ENCODE data around the gene GAREM1. TPM values are rescaled to one million over a fixed set of nuclear protein-coding genes. Genes with fewer than 3 reads are reported as not detected.

The GAREM1 gene
- total RNA-seq, 1 donor from 2014 or later = 9.0 TPM

- no peak overlapping the region for H3K4me2 ChIP-seq (ENCODE audit: low read length)
Measured at GRCh38 chr18:32324181-32324580, 146.5 kb downstream of the GAREM1 start.

GRCh38 chr18:32321826-32322225 is 148.9 kb downstream of the GAREM1 start:
- H2AFZ ChIP-seq (ENCODE audit: low read depth, low read length) = no peak overlapping the region
- H3K27ac ChIP-seq (ENCODE audit: low read depth, low read length) = no peak overlapping the region
- H3K79me2 ChIP-seq (ENCODE audit: insufficient read depth, low read length) = no peaks in the 10 kb centered on the region
- peaks cover 42% of the 10 kb centered on the region for H3K4me1 Mint-ChIP-seq (ENCODE audit: low read depth, unreplicated experiment)
- no peaks in the 10 kb centered on the region for H4K20me1 ChIP-seq (ENCODE audit: insufficient read depth, low read length)
- no peaks in the 10 kb centered on the region for H3K27me3 Mint-ChIP-seq (ENCODE audit: low read depth, unreplicated experiment)
- no peak overlapping the region for H3K4me2 ChIP-seq (ENCODE audit: low read length)
- no peak overlapping the region for H3K9ac ChIP-seq (ENCODE audit: low read length)
- no peak overlapping the region for H3K27ac Mint-ChIP-seq (ENCODE audit: unreplicated experiment)
- H3K4me3 ChIP-seq (ENCODE audit: insufficient read depth, low read depth, low read length) = no peak overlapping the region
- FAIRE-seq (no peak), DNase-seq (ENCODE audit: low read depth) (no peak)
- peaks cover 2% of the 10 kb centered on the region for H3K36me3 Mint-ChIP-seq (ENCODE audit: low read depth, unreplicated experiment)
- no peak for TF ChIP-seq EZH2 (IDR thresholded peaks at IDR 0.05; ENCODE audit: insufficient read depth, low read length)
- no peak for TF ChIP-seq CTCF (IDR thresholded peaks at IDR 0.05; ENCODE audit: insufficient read depth, low read depth, low read length)
- no peak overlapping the region for H3K4me3 Mint-ChIP-seq (ENCODE audit: unreplicated experiment)
- H3K27me3 ChIP-seq (ENCODE audit: insufficient read depth, low read length) = no peaks in the 10 kb centered on the region
- H3K4me1 ChIP-seq (ENCODE audit: insufficient read depth, low read length) = peaks cover 16% of the 10 kb centered on the region
- H3K9me3 Mint-ChIP-seq (ENCODE audit: unreplicated experiment) = no peaks in the 10 kb centered on the region
- no peaks in the 10 kb centered on the region for H3K36me3 ChIP-seq (ENCODE audit: insufficient read depth, low read length)
- no peaks in the 10 kb centered on the region for H3K9me3 ChIP-seq (ENCODE audit: insufficient read depth, low read depth, low read length)

More at GRCh38 chr18:32324181-32324580, 146.5 kb downstream of the GAREM1 start:
- Histone ChIP-seq H4K20me1 (ENCODE audit: insufficient read depth, low read length) (no peaks in the 10 kb centered on the region), H3K9me3 (ENCODE audit: insufficient read depth, low read depth, low read length) (no peaks in the 10 kb centered on the region), H3K27me3 (ENCODE audit: insufficient read depth, low read length) (no peaks in the 10 kb centered on the region), H3K4me1 (ENCODE audit: insufficient read depth, low read length) (peaks cover 9% of the 10 kb centered on the region), H3K79me2 (ENCODE audit: insufficient read depth, low read length) (no peaks in the 10 kb centered on the region), H3K27ac (ENCODE audit: low read depth, low read length) (no peak overlapping the region), H2AFZ (ENCODE audit: low read depth, low read length) (no peak overlapping the region), H3K9ac (ENCODE audit: low read length) (no peak overlapping the region), H3K4me3 (ENCODE audit: insufficient read depth, low read depth, low read length) (no peak overlapping the region), H3K36me3 (ENCODE audit: insufficient read depth, low read length) (no peaks in the 10 kb centered on the region)
- no peak overlapping the region for H3K27ac Mint-ChIP-seq (ENCODE audit: unreplicated experiment)
- H3K9me3 Mint-ChIP-seq (ENCODE audit: unreplicated experiment) = no peaks in the 10 kb centered on the region
- H3K36me3 Mint-ChIP-seq (ENCODE audit: low read depth, unreplicated experiment) = peaks cover 2% of the 10 kb centered on the region
- TF ChIP-seq CTCF (IDR thresholded peaks at IDR 0.05; ENCODE audit: insufficient read depth, low read depth, low read length) (no peak), EZH2 (IDR thresholded peaks at IDR 0.05; ENCODE audit: insufficient read depth, low read length) (no peak)
- peaks cover 36% of the 10 kb centered on the region for H3K4me1 Mint-ChIP-seq (ENCODE audit: low read depth, unreplicated experiment)
- DNase-seq (ENCODE audit: low read depth) (peak; percentile 73), FAIRE-seq (no peak)
- H3K4me3 Mint-ChIP-seq (ENCODE audit: unreplicated experiment) = no peak overlapping the region
- no peaks in the 10 kb centered on the region for H3K27me3 Mint-ChIP-seq (ENCODE audit: low read depth, unreplicated experiment)

- Histone ChIP-seq H3K27ac (ENCODE audit: low read depth, low read length) (no peak overlapping the region), H2AFZ (ENCODE audit: low read depth, low read length) (no peak overlapping the region)
Measured at GRCh38 chr18:32319084-32319483, 151.6 kb downstream of the GAREM1 start.

More at GRCh38 chr18:32319084-32319483, 151.6 kb downstream of the GAREM1 start:
- Mint-ChIP-seq H3K9me3 (ENCODE audit: unreplicated experiment) (no peaks in the 10 kb centered on the region), H3K27ac (ENCODE audit: unreplicated experiment) (no peak overlapping the region), H3K36me3 (ENCODE audit: low read depth, unreplicated experiment) (peaks cover 2% of the 10 kb centered on the region), H3K4me3 (ENCODE audit: unreplicated experiment) (no peak overlapping the region), H3K27me3 (ENCODE audit: low read depth, unreplicated experiment) (no peaks in the 10 kb centered on the region), H3K4me1 (ENCODE audit: low read depth, unreplicated experiment) (peaks cover 25% of the 10 kb centered on the region)
- H4K20me1 ChIP-seq (ENCODE audit: insufficient read depth, low read length) = no peaks in the 10 kb centered on the region
- no peak overlapping the region for H3K4me2 ChIP-seq (ENCODE audit: low read length)
- H3K4me1 ChIP-seq (ENCODE audit: insufficient read depth, low read length) = peaks cover 10% of the 10 kb centered on the region
- TF ChIP-seq CTCF (IDR thresholded peaks at IDR 0.05; ENCODE audit: insufficient read depth, low read depth, low read length) (no peak), EZH2 (IDR thresholded peaks at IDR 0.05; ENCODE audit: insufficient read depth, low read length) (no peak)
- no peaks in the 10 kb centered on the region for H3K36me3 ChIP-seq (ENCODE audit: insufficient read depth, low read length)
- DNase-seq (ENCODE audit: low read depth) (no peak), FAIRE-seq (no peak)
- H3K27me3 ChIP-seq (ENCODE audit: insufficient read depth, low read length) = no peaks in the 10 kb centered on the region
- no peaks in the 10 kb centered on the region for H3K9me3 ChIP-seq (ENCODE audit: insufficient read depth, low read depth, low read length)
- H3K9ac ChIP-seq (ENCODE audit: low read length) = no peak overlapping the region
- no peaks in the 10 kb centered on the region for H3K79me2 ChIP-seq (ENCODE audit: insufficient read depth, low read length)
- H3K4me3 ChIP-seq (ENCODE audit: insufficient read depth, low read depth, low read length) = no peak overlapping the region

Measured in astrocyte (in vitro differentiated cells and primary cell).